Hippocampal formation (tissue), 2 donors: ENCODE results near the gene EBNA1BP2.
"Not testable (repeated sequence)": the region's sequence is repeated elsewhere in the genome, so short reads cannot be mapped to it uniquely, and the experiment has no call there.

Experiments
- DNase-seq, 2 donors: peaks; one replicate each; lab custom pipeline; 2025; lab: John Stamatoyannopoulos, UW

Gene EBNA1BP2

GRCh38 chr1:43119928-43120586 lies 52.0 kb downstream of the EBNA1BP2 start:
- not testable (repeated sequence) for DNase-seq
